SK-N-MC (cell line): ENCODE measurements around the gene PLPP7.

ENCODE experiments used
- DNase-seq: peaks from one replicate; pipeline ENCODE4 v3.0.0-alpha.2; 2011; ENCODE audit warnings: low read depth, low spot score
- H3K27ac ChIP-seq: fragments of 200-600 bp; sonication (generic); 2 replicates; pipeline ENCODE4 v1.5.1; 2016; ENCODE audit warnings: mixed run types
- H3K36me3 ChIP-seq: fragments of 200-600 bp; sonication (generic); 2 replicates; pipeline ENCODE4 v1.6.1; 2017; ENCODE audit warnings: antibody characterized with exemption, low read length, mixed read lengths; ENCODE audit not compliant: insufficient read depth
- H3K4me3 ChIP-seq: fragments of 200-600 bp; sonication (generic); 2 replicates; pipeline ENCODE4 v1.5.1; 2016
- H3K9ac ChIP-seq: fragments of 200-600 bp; sonication (generic); 2 replicates; pipeline ENCODE4 v1.8.0; 2017; ENCODE audit warnings: mixed run types, mixed read lengths; ENCODE audit not compliant: insufficient read length
- H3K9me3 ChIP-seq: fragments of 200-600 bp; sonication (generic); 2 replicates; pipeline ENCODE4 v1.6.1; 2017; ENCODE audit warnings: low read depth, mild to moderate bottlenecking, antibody characterized with exemption, low read length, moderate library complexity, mixed read lengths
- EZH2 ChIP-seq: fragments of 200-600 bp; sonication (generic); IDR thresholded peaks from one replicate; pipeline ENCODE4 v1.6.1; 2017; ENCODE audit warnings: antibody characterized with exemption
- FOXP2 ChIP-seq: optimal IDR thresholded peaks from 2 replicates; pipeline ENCODE3; 2011; ENCODE audit warnings: mild to moderate bottlenecking, moderate library complexity; ENCODE audit not compliant: insufficient read depth; ENCODE audit errors: extremely low read length, control extremely low read depth
- POLR2AphosphoS5 ChIP-seq: IDR thresholded peaks from 2 replicates; pipeline ENCODE4 v1.6.1; 2012; ENCODE audit warnings: mild to moderate bottlenecking, low read depth, low read length, borderline replicate concordance

Gene PLPP7

DNA sequence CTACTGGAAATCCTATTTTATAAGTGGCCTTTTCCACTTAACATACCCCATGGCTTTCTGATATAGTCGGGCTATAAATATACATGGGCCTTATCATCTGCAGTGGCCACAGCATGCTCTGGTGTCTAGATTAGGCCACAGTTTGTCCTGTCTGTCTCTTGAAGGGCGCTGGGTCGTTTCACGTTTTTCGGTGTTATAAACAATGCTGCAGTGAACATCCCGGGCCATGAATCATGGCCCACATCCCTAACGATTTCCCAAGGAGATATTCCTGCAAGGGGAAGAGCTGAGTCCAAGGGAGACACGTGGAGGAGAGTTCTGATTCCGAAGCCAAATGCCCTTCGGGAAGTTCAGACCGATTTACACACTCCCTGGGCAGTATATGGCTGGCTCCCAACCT is 8.4 kb downstream of the PLPP7 start:
- Histone ChIP-seq H3K9me3 (no peaks in the 10 kb centered on the region), H3K4me3 (no peak overlapping the region), H3K27ac (no peak overlapping the region), H3K9ac (no peak overlapping the region), H3K36me3 (no peaks in the 10 kb centered on the region)
- no peak for DNase-seq
- TF ChIP-seq FOXP2: no peak
- no peak for TF ChIP-seq EZH2
- no peak for TF ChIP-seq POLR2AphosphoS5

- TF ChIP-seq EZH2 (no peak), FOXP2 (no peak)
- DNase-seq: no peak
- H3K9me3 ChIP-seq: no peaks in the 10 kb centered on the region
- H3K27ac ChIP-seq: no peak overlapping the region
- no peak overlapping the region for H3K9ac ChIP-seq
- H3K4me3 ChIP-seq: no peak overlapping the region
- no peaks in the 10 kb centered on the region for H3K36me3 ChIP-seq
Observed at GRCh38 chr9:131298341-131298740, 8.8 kb downstream of the PLPP7 start.

DNA sequence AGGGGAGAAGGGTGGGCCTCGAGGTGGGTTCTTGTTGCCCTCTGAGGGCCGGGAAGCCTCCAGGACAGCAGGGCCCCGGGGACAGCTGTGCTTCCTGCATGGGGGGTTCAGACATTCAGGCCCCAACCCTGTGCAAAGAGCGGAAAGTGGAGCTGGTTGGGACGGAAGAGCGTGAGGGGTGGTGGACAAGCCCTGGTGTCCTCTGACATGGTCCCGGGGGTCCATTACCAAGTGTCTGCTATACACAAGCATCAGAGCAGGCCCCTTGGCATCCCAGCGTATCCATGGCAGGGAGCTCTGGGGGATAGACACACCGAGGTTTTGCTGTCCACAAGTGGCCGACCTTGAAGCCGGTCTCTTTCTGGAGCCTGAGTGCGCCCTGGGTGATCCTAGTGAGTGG is 9.3 kb downstream of the PLPP7 start:
- no peak for DNase-seq
- no peak for TF ChIP-seq EZH2
- TF ChIP-seq FOXP2: no peak
- TF ChIP-seq POLR2AphosphoS5: no peak
- Histone ChIP-seq H3K4me3 (no peak overlapping the region), H3K9ac (no peak overlapping the region), H3K27ac (no peak overlapping the region), H3K36me3 (no peaks in the 10 kb centered on the region), H3K9me3 (no peaks in the 10 kb centered on the region)

GRCh38 chr9:131299346-131299960 is 9.9 kb downstream of the PLPP7 start:
- DNase-seq: no peak
- Histone ChIP-seq H3K9me3 (no peaks in the 10 kb centered on the region), H3K36me3 (no peaks in the 10 kb centered on the region), H3K27ac (no peak overlapping the region), H3K4me3 (no peak overlapping the region), H3K9ac (no peak overlapping the region)
- TF ChIP-seq FOXP2: no peak
- no peak for TF ChIP-seq POLR2AphosphoS5
- no peak for TF ChIP-seq EZH2

DNA sequence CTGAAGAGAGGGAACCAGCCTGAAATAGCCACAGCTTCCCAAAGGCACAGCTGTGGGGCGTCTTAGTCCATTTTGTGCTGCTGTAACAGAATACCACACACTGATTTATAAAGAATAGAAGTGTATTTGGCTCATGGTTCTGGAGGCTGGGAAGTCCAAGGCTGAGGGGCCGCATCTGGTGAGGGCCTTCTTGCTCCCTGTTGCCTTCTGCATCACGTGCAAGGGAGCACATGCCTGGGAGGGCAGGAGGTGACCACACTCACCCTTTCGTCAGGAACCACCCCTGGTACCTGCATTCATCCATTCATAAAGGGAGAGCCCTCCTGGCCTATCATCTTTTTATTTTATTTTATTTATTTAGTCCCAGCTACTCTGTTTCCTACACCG is 10.4 kb downstream of the PLPP7 start:
- Histone ChIP-seq H3K4me3 (no peak overlapping the region), H3K9me3 (no peaks in the 10 kb centered on the region), H3K9ac (no peak overlapping the region), H3K36me3 (no peaks in the 10 kb centered on the region), H3K27ac (no peak overlapping the region)
- no peak for TF ChIP-seq POLR2AphosphoS5
- TF ChIP-seq EZH2: no peak
- no peak for TF ChIP-seq FOXP2
- no peak for DNase-seq

DNA sequence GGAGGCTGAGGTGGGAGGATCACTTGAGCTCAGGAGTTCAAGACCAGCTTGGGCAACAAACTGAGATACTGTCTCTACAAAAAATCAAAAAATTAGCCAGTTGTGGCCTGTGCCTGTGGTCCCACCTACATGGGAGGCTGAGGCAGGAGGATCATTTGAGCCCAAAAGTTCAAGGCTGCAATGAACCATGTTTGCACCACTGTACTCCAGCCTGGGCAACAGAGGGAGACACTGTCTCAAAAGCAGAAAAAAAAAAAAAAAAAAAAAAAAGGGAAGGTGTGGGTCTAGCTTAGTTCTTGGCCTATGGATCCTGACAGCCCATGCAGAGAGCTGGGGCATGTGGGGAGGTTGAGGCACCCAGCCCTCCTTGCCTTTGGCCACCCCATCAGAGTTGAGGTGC is 10.9 kb downstream of the PLPP7 start:
- Histone ChIP-seq H3K9ac (no peak overlapping the region), H3K4me3 (no peak overlapping the region), H3K36me3 (no peaks in the 10 kb centered on the region), H3K9me3 (no peaks in the 10 kb centered on the region), H3K27ac (no peak overlapping the region)
- DNase-seq: no peak
- TF ChIP-seq EZH2 (no peak), FOXP2 (no peak), POLR2AphosphoS5 (no peak)

DNA sequence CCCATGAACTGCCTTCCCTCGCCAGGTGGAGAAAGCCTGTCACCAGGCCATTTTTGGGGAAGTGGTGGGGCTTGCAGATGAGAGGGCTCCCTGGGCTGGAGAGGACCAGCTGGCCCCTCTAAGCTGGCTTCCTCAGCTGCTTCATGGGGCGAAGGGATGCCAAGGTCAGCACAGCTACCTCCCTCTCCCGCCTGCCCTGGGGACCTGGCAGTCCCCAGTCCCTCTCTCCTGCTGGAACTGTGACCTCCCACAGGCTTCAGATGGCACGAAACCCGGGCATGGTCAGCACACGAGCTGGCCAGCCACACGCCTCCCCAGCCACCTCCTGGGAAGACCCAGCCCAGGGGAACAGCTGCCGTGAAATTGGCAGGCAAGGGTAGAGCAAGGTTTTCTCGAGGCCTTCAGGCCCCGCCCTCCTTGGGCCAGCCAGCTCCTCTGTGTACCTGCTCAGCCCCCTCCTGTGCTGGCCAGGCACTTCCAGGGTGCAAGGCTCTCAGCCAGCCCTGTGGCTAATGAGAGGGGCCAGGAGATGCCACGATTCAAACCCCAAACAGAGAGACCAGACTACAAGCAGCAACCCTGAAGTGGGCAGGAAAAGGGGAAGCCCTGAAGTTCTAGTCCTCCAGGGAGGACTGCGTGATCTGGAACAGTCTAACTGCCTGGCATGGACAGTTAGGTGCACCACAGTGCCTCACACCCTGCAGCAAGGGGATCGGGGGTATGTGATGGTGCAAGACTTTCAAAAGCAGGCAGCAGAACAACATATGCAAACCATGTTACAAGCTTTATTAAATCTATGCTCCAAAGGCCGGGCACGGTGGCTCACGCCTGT is 12.9 kb downstream of the PLPP7 start:
- TF ChIP-seq POLR2AphosphoS5 (no peak), FOXP2 (no peak), EZH2 (no peak)
- DNase-seq: no peak
- Histone ChIP-seq H3K9me3 (no peaks in the 10 kb centered on the region), H3K27ac (no peak overlapping the region), H3K36me3 (no peaks in the 10 kb centered on the region), H3K9ac (no peak overlapping the region), H3K4me3 (no peak overlapping the region)

DNA sequence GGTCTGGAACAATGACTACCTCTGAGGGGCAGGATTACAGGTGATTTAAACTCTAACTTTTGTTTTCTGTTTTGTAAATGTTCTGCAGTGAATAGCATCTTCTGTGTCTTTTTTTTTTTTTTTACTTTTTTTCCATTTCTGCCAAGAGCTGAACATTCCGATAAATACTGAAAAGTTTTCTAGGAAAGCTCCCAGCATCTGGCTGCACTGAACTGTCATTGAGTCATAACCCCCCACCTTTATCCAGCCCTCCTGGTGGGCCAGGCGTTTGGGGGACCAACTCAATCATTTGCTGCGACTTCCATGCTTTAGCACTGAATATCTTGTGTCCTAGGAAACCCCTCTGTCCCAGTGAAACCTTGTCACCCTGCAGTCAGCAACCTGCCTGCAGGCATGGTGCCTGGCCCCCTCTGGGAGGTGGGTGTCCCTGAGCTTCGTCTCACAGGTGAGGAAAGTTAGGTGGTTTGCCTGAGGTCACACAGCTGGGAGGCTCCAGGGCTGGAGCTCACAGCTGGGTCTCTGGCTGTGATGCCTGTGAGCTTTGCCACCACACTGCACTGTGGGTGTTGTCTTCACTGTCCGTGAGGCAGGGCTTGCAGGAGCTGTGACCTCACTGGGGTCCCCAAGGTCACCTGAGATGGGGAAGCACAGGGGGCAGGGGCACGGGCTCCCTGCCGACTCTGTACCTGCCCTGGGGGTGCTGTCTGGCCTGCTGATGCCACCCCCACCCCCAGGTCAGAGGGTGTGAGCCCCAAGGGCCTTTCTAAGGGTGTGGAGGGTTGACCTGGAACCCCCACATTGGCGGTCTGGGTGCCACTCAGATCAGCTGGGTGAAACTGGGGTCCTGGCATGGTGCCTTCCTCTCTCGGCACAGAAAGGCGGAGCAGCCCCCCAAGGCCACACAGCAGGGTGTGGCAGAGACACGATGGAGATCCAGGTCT is 14.1 kb downstream of the PLPP7 start:
- no peak for TF ChIP-seq EZH2
- no peak for TF ChIP-seq FOXP2
- no peak for TF ChIP-seq POLR2AphosphoS5
- Histone ChIP-seq H3K9me3 (no peaks in the 10 kb centered on the region), H3K9ac (no peak overlapping the region), H3K4me3 (no peak overlapping the region), H3K27ac (no peak overlapping the region), H3K36me3 (no peaks in the 10 kb centered on the region)
- no peak for DNase-seq
